MM.1S (cell line): ENCODE data around the gene TMEM109.

ENCODE experiments used
- EZH2 ChIP-seq: fragments of 300-600 bp; sonication (generic); optimal IDR thresholded peaks from 2 replicates; pipeline ENCODE3; 2017; ENCODE audit warnings: low read depth, mild to moderate bottlenecking, antibody characterized with exemption, low read length, mixed read lengths
- EZH2phosphoT487 ChIP-seq: fragments of 300-600 bp; sonication (generic); IDR thresholded peaks from 2 replicates; pipeline ENCODE4 v1.6.1; 2018; ENCODE audit warnings: antibody characterized with exemption, low read length
- TF ChIP-seq, protein P1 (sequence below): fragments of 300-600 bp; sonication (generic); IDR thresholded peaks from 2 replicates; pipeline ENCODE4 v1.5.1; 2016; ENCODE audit warnings: antibody characterized with exemption, low read length, mixed read lengths

DNA sequence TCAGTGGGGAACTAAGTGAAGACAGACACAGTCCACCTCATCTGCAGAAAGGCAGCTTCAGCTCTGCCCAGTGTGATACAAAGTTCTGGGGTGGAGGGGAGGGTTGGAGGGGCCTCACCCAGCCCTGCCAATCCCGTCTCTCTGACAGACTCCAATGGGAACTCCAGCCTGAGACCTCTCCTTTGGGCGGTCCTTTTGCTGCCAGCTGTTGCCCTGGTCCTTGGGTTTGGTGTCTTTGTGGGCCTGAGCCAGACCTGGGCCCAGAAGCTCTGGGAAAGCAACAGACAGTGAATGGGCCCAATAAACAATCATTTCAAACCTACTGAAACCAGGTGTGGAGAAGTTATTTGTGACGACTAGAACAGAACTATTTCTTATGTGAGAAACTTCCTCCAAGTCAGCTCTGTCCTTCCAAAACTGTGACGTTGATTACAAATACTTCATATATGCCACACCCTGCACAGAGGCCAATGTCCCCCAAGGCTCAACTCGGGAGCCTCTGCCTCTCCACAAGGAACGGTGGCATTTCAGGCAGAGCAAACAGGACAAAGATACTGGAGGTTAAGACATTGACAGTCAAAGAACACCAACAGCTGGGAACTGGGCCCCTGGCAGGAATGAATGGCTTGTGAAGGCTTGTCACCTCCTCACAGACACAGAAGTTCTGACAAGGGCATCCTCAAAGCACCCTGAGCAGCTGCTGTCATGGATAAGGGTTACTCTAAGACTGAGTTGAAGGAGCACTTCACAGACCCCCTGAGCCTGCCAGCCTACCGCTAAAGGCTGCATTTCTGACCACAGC, 38.4 kb upstream of the TMEM109 start:
- TF ChIP-seq, protein P1, sequence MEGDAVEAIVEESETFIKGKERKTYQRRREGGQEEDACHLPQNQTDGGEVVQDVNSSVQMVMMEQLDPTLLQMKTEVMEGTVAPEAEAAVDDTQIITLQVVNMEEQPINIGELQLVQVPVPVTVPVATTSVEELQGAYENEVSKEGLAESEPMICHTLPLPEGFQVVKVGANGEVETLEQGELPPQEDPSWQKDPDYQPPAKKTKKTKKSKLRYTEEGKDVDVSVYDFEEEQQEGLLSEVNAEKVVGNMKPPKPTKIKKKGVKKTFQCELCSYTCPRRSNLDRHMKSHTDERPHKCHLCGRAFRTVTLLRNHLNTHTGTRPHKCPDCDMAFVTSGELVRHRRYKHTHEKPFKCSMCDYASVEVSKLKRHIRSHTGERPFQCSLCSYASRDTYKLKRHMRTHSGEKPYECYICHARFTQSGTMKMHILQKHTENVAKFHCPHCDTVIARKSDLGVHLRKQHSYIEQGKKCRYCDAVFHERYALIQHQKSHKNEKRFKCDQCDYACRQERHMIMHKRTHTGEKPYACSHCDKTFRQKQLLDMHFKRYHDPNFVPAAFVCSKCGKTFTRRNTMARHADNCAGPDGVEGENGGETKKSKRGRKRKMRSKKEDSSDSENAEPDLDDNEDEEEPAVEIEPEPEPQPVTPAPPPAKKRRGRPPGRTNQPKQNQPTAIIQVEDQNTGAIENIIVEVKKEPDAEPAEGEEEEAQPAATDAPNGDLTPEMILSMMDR, result no peak
- TF ChIP-seq EZH2 (no peak), EZH2phosphoT487 (no peak)
